Measurements from ENCODE around the gene CETN3.
"Not testable (repeated sequence)": the region's sequence is repeated elsewhere in the genome, so short reads cannot be mapped to it uniquely, and the experiment has no call there.

The CETN3 gene

GRCh38 chr5:90384389-90384788 lies 25.2 kb downstream of the CETN3 start:
- no peak for DNase-seq (ENCODE audit: extremely low read depth in 1 of 2, low read depth in 1 of 2)

- DNase-seq (ENCODE audit: extremely low read depth in 1 of 2, low read depth in 1 of 2), result no peak
These were observed 25.7 kb downstream of the CETN3 start for GRCh38 chr5:90383903-90384302.

GRCh38 chr5:90381213-90381929 lies 28.2 kb downstream of the CETN3 start:
- no peak for DNase-seq (ENCODE audit: extremely low read depth in 1 of 2, low read depth in 1 of 2)

- DNase-seq (ENCODE audit: extremely low read depth in 1 of 2, low read depth in 1 of 2), result no peak
These were observed 29.9 kb downstream of the CETN3 start for GRCh38 chr5:90379652-90380051.

GRCh38 chr5:90378752-90379151 lies 30.8 kb downstream of the CETN3 start:
- DNase-seq (ENCODE audit: extremely low read depth in 1 of 2, low read depth in 1 of 2), result no peak

GRCh38 chr5:90371269-90371668 lies 38.3 kb downstream of the CETN3 start:
- DNase-seq (ENCODE audit: extremely low read depth in 1 of 2, low read depth in 1 of 2), result not testable (repeated sequence)

- DNase-seq (ENCODE audit: extremely low read depth in 1 of 2, low read depth in 1 of 2), result no peak
These were observed 40.9 kb downstream of the CETN3 start for GRCh38 chr5:90368454-90369246.

- DNase-seq (ENCODE audit: extremely low read depth in 1 of 2, low read depth in 1 of 2), result no peak
These were observed 41.7 kb downstream of the CETN3 start for GRCh38 chr5:90367879-90368278.

GRCh38 chr5:90366948-90367347 lies 42.6 kb downstream of the CETN3 start:
- DNase-seq (ENCODE audit: extremely low read depth in 1 of 2, low read depth in 1 of 2), result no peak

- no peak for DNase-seq (ENCODE audit: extremely low read depth in 1 of 2, low read depth in 1 of 2)
These were observed 44.2 kb downstream of the CETN3 start for GRCh38 chr5:90365328-90365727.

GRCh38 chr5:90359073-90359920 lies 50.3 kb downstream of the CETN3 start:
- DNase-seq (ENCODE audit: extremely low read depth in 1 of 2, low read depth in 1 of 2), result no peak

- DNase-seq (ENCODE audit: extremely low read depth in 1 of 2, low read depth in 1 of 2), result no peak
These were observed 52.9 kb downstream of the CETN3 start for GRCh38 chr5:90356622-90357021.

- DNase-seq (ENCODE audit: extremely low read depth in 1 of 2, low read depth in 1 of 2), result no peak
These were observed 53.4 kb downstream of the CETN3 start for GRCh38 chr5:90356176-90356575.

- DNase-seq (ENCODE audit: extremely low read depth in 1 of 2, low read depth in 1 of 2), result no peak
These were observed 53.9 kb downstream of the CETN3 start for GRCh38 chr5:90355635-90356034.

GRCh38 chr5:90353254-90353653 lies 56.3 kb downstream of the CETN3 start:
- DNase-seq (ENCODE audit: extremely low read depth in 1 of 2, low read depth in 1 of 2), result no peak

GRCh38 chr5:90351101-90351500 lies 58.5 kb downstream of the CETN3 start:
- DNase-seq (ENCODE audit: extremely low read depth in 1 of 2, low read depth in 1 of 2), result no peak

GRCh38 chr5:90347462-90347861 lies 62.1 kb downstream of the CETN3 start:
- DNase-seq (ENCODE audit: extremely low read depth in 1 of 2, low read depth in 1 of 2), result no peak

- DNase-seq (ENCODE audit: extremely low read depth in 1 of 2, low read depth in 1 of 2), result no peak
These were observed 63.9 kb downstream of the CETN3 start for GRCh38 chr5:90345684-90346083.

GRCh38 chr5:90344689-90345088 lies 64.9 kb downstream of the CETN3 start:
- no peak for DNase-seq (ENCODE audit: extremely low read depth in 1 of 2, low read depth in 1 of 2)

GRCh38 chr5:90343731-90344130 lies 65.8 kb downstream of the CETN3 start:
- DNase-seq (ENCODE audit: extremely low read depth in 1 of 2, low read depth in 1 of 2), result not testable (repeated sequence)

- DNase-seq (ENCODE audit: extremely low read depth in 1 of 2, low read depth in 1 of 2), result no peak
These were observed 67.0 kb downstream of the CETN3 start for GRCh38 chr5:90342576-90342975.

All from stimulated activated CD8-positive, alpha-beta memory T cell treated with anti-CD3 and anti-CD28 coated beads, Interleukin-7, amount 100 ng/mL, for 48 hours (primary cell).